Measurements from ENCODE around the gene AKAP12.

AKAP12 gene

GRCh38 chr6:151279891-151280290 lies 40.1 kb downstream of the AKAP12 start:
- DNase-seq (ENCODE audit: low read depth in 1 of 2, low spot score in 1 of 2): no peak

- DNase-seq (ENCODE audit: low read depth in 1 of 2, low spot score in 1 of 2): no peak
These were observed 41.1 kb downstream of the AKAP12 start for GRCh38 chr6:151280859-151281258.

GRCh38 chr6:151284012-151284411 lies 44.2 kb downstream of the AKAP12 start:
- no peak for DNase-seq (ENCODE audit: low read depth in 1 of 2, low spot score in 1 of 2)

- no peak for DNase-seq (ENCODE audit: low read depth in 1 of 2, low spot score in 1 of 2)
These were observed 44.8 kb downstream of the AKAP12 start for GRCh38 chr6:151284548-151285017.

- no peak for DNase-seq (ENCODE audit: low read depth in 1 of 2, low spot score in 1 of 2)
These were observed 45.4 kb downstream of the AKAP12 start for GRCh38 chr6:151285122-151285521.

- DNase-seq (ENCODE audit: low read depth in 1 of 2, low spot score in 1 of 2): no peak
These were observed 46.4 kb downstream of the AKAP12 start for GRCh38 chr6:151286214-151286613.

GRCh38 chr6:151288712-151289398 lies 49.1 kb downstream of the AKAP12 start:
- no peak for DNase-seq (ENCODE audit: low read depth in 1 of 2, low spot score in 1 of 2)

GRCh38 chr6:151289399-151290007 lies 49.7 kb downstream of the AKAP12 start:
- no peak for DNase-seq (ENCODE audit: low read depth in 1 of 2, low spot score in 1 of 2)

- no peak for DNase-seq (ENCODE audit: low read depth in 1 of 2, low spot score in 1 of 2)
These were observed 51.3 kb downstream of the AKAP12 start for GRCh38 chr6:151290877-151291721.

- DNase-seq (ENCODE audit: low read depth in 1 of 2, low spot score in 1 of 2): no peak
These were observed 51.9 kb downstream of the AKAP12 start for GRCh38 chr6:151291722-151292059.

- no peak for DNase-seq (ENCODE audit: low read depth in 1 of 2, low spot score in 1 of 2)
These were observed 53.4 kb downstream of the AKAP12 start for GRCh38 chr6:151292974-151293687.

GRCh38 chr6:151293688-151294016 lies 53.9 kb downstream of the AKAP12 start:
- no peak for DNase-seq (ENCODE audit: low read depth in 1 of 2, low spot score in 1 of 2)

- DNase-seq (ENCODE audit: low read depth in 1 of 2, low spot score in 1 of 2): no peak
These were observed 54.9 kb downstream of the AKAP12 start for GRCh38 chr6:151294561-151295101.

GRCh38 chr6:151297886-151298285 lies 58.1 kb downstream of the AKAP12 start:
- no peak for DNase-seq (ENCODE audit: low read depth in 1 of 2, low spot score in 1 of 2)

- DNase-seq (ENCODE audit: low read depth in 1 of 2, low spot score in 1 of 2): no peak
These were observed 59.2 kb downstream of the AKAP12 start for GRCh38 chr6:151299011-151299410.

GRCh38 chr6:151300267-151300991 lies 60.7 kb downstream of the AKAP12 start:
- DNase-seq (ENCODE audit: low read depth in 1 of 2, low spot score in 1 of 2): no peak

- DNase-seq (ENCODE audit: low read depth in 1 of 2, low spot score in 1 of 2): no peak
These were observed 61.8 kb downstream of the AKAP12 start for GRCh38 chr6:151301547-151301946.

GRCh38 chr6:151303231-151303630 lies 63.5 kb downstream of the AKAP12 start:
- no peak for DNase-seq (ENCODE audit: low read depth in 1 of 2, low spot score in 1 of 2)

GRCh38 chr6:151306269-151306783 lies 66.6 kb downstream of the AKAP12 start:
- no peak for DNase-seq (ENCODE audit: low read depth in 1 of 2, low spot score in 1 of 2)

- DNase-seq (ENCODE audit: low read depth in 1 of 2, low spot score in 1 of 2): no peak
These were observed 67.7 kb downstream of the AKAP12 start for GRCh38 chr6:151307501-151307900.

All from stimulated activated CD4-positive, alpha-beta T cell treated with anti-CD3 and anti-CD28 coated beads, Interleukin-15, amount 100 ng/mL, for 1 hour (primary cell).